DMS114 treated with DMSO at 0.1 percent for 48 hours (cell line): ENCODE results near the gene TCEAL8.
A peak's percentile ranks its signal among the peaks of the same experiment; 100 is the strongest.
"Not testable (repeated sequence)": the region's sequence is repeated elsewhere in the genome, so short reads cannot be mapped to it uniquely, and the experiment has no call there.

Experiments used
- DNase-seq: peaks from one replicate; lab custom pipeline; 2025; ENCODE audit not compliant: unreplicated experiment; lab: John Stamatoyannopoulos, UW

The TCEAL8 gene

GRCh38 chrX:103254921-103255493 is at the start of gene TCEAL8:
Gene TCEAL8, minus strand, starts transcription at chrX:103255155. Its CDS starts 1,176 bp downstream, at chrX:103253979.
- peak; percentile 90 for DNase-seq

- DNase-seq: no peak
Measured at GRCh38 chrX:103304705-103305104, 49.8 kb upstream of the TCEAL8 start.

GRCh38 chrX:103293118-103293517 is 38.2 kb upstream of the TCEAL8 start:
- no peak for DNase-seq

GRCh38 chrX:103279624-103280023 is 24.7 kb upstream of the TCEAL8 start:
- DNase-seq: no peak

GRCh38 chrX:103276581-103277002 is 21.6 kb upstream of the TCEAL8 start, which contains the start of gene TCEAL5:
Gene TCEAL5, minus strand, starts transcription at chrX:103276750. Its CDS starts 2,187 bp downstream, at chrX:103274563.
- DNase-seq: no peak

- DNase-seq: no peak
Measured at GRCh38 chrX:103275947-103276567, 21.1 kb upstream of the TCEAL8 start.

- no peak for DNase-seq
Measured at GRCh38 chrX:103274284-103274683, 19.3 kb upstream of the TCEAL8 start.

- no peak for DNase-seq
Measured at GRCh38 chrX:103258275-103258674, 3.3 kb upstream of the TCEAL8 start.

GRCh38 chrX:103256651-103257050 is 1.7 kb upstream of the TCEAL8 start:
- no peak for DNase-seq

- DNase-seq: peak; percentile 84
Measured at GRCh38 chrX:103254171-103254824, 657 bp downstream of the TCEAL8 start.

- peak; percentile 34 for DNase-seq
Measured at GRCh38 chrX:103253608-103254007, 1.3 kb downstream of the TCEAL8 start.

GRCh38 chrX:103250977-103251376 is 4.0 kb downstream of the TCEAL8 start:
- no peak for DNase-seq

GRCh38 chrX:103249805-103250204 is 5.2 kb downstream of the TCEAL8 start:
- DNase-seq: no peak

- DNase-seq: peak; percentile 65
Measured at GRCh38 chrX:103248553-103248952, 6.4 kb downstream of the TCEAL8 start.

- DNase-seq: no peak
Measured at GRCh38 chrX:103240155-103240554, 14.8 kb downstream of the TCEAL8 start.

GRCh38 chrX:103236296-103236695 is 18.7 kb downstream of the TCEAL8 start:
- no peak for DNase-seq

- DNase-seq: not testable (repeated sequence)
Measured at GRCh38 chrX:103235608-103236007, 19.3 kb downstream of the TCEAL8 start.

- DNase-seq: no peak
Measured at GRCh38 chrX:103234869-103235268, 20.1 kb downstream of the TCEAL8 start.

- no peak for DNase-seq
Measured at GRCh38 chrX:103233263-103233662, 21.7 kb downstream of the TCEAL8 start.

GRCh38 chrX:103225918-103226317 is 29.0 kb downstream of the TCEAL8 start:
- not testable (repeated sequence) for DNase-seq

- no peak for DNase-seq
Measured at GRCh38 chrX:103220511-103221323, 34.2 kb downstream of the TCEAL8 start.
